ENCODE data around the gene VENTX.
"Not testable (repeated sequence)": the region's sequence is repeated elsewhere in the genome, so short reads cannot be mapped to it uniquely, and the experiment has no call there.

Gene VENTX

GRCh38 chr10:133254421-133255120, 16.9 kb downstream of the VENTX start:
- no peak for DNase-seq (ENCODE audit: low read depth in 2 of 2)

- no peak for DNase-seq (ENCODE audit: low read depth in 2 of 2)
Observed at GRCh38 chr10:133255323-133255722, 17.7 kb downstream of the VENTX start.

- no peak for DNase-seq (ENCODE audit: low read depth in 2 of 2)
Observed at GRCh38 chr10:133257489-133258065, 19.9 kb downstream of the VENTX start.

- no peak for DNase-seq (ENCODE audit: low read depth in 2 of 2)
Observed at GRCh38 chr10:133258066-133258817, 20.6 kb downstream of the VENTX start.

- peak; percentile 87 to 89 for DNase-seq (ENCODE audit: low read depth in 2 of 2)
Observed at GRCh38 chr10:133258818-133259601, 21.4 kb downstream of the VENTX start.

- DNase-seq (ENCODE audit: low read depth in 2 of 2) = no peak
Observed at GRCh38 chr10:133259602-133259989, 21.9 kb downstream of the VENTX start.

GRCh38 chr10:133260895-133261725, 23.5 kb downstream of the VENTX start:
- peak; percentile 57 to 65 for DNase-seq (ENCODE audit: low read depth in 2 of 2)

GRCh38 chr10:133261726-133262325, 24.2 kb downstream of the VENTX start:
- peak; percentile 78 to 85 for DNase-seq (ENCODE audit: low read depth in 2 of 2)

- no peak for DNase-seq (ENCODE audit: low read depth in 2 of 2)
Observed at GRCh38 chr10:133262696-133263095, 25.0 kb downstream of the VENTX start.

GRCh38 chr10:133263674-133264073, 26.0 kb downstream of the VENTX start:
- no peak for DNase-seq (ENCODE audit: low read depth in 2 of 2)

GRCh38 chr10:133264461-133264860, 26.8 kb downstream of the VENTX start:
- DNase-seq (ENCODE audit: low read depth in 2 of 2) = no peak

- DNase-seq (ENCODE audit: low read depth in 2 of 2) = not testable (repeated sequence)
Observed at GRCh38 chr10:133265052-133265451, 27.4 kb downstream of the VENTX start.

- no peak for DNase-seq (ENCODE audit: low read depth in 2 of 2)
Observed at GRCh38 chr10:133266056-133266795, 28.6 kb downstream of the VENTX start.

GRCh38 chr10:133267293-133267692, 29.6 kb downstream of the VENTX start:
- DNase-seq (ENCODE audit: low read depth in 2 of 2) = no peak

GRCh38 chr10:133267829-133268228, 30.2 kb downstream of the VENTX start:
- no peak for DNase-seq (ENCODE audit: low read depth in 2 of 2)

GRCh38 chr10:133268532-133268931, 30.9 kb downstream of the VENTX start:
- no peak for DNase-seq (ENCODE audit: low read depth in 2 of 2)

GRCh38 chr10:133269367-133269766, 31.7 kb downstream of the VENTX start:
- DNase-seq (ENCODE audit: low read depth in 2 of 2) = no peak

GRCh38 chr10:133270204-133270603, 32.5 kb downstream of the VENTX start:
- no peak for DNase-seq (ENCODE audit: low read depth in 2 of 2)

- no peak for DNase-seq (ENCODE audit: low read depth in 2 of 2)
Observed at GRCh38 chr10:133270773-133271297, 33.2 kb downstream of the VENTX start.
